Neural cell (in vitro differentiated cells): Measurements from ENCODE around the gene HUS1. TPM values are rescaled to one million over a fixed set of nuclear protein-coding genes. Genes with fewer than 3 reads are reported as not detected.

ENCODE experiments used
- H2AFZ ChIP-seq: fragments of 200-600, 300-800 bp; sonication (generic), shearing (Covaris generic); 2 replicates; pipeline ENCODE4 v1.6.0; 2014; ENCODE audit warnings: low read depth, mild to moderate bottlenecking, antibody characterized with exemption, low read length, moderate library complexity
- H3F3A ChIP-seq: fragments of 200-600 bp; shearing (Covaris generic); 2 replicates; pipeline ENCODE4 v1.6.1; 2016; ENCODE audit warnings: mild to moderate bottlenecking, moderate library complexity, mixed read lengths, antibody characterized with exemption, low read length; ENCODE audit not compliant: insufficient read depth, poor library complexity, severe bottlenecking
- H3K27ac ChIP-seq: fragments of 200-600, 300-800 bp; sonication (generic), shearing (Covaris generic); 2 replicates; pipeline ENCODE4 v1.5.1; 2014; ENCODE audit warnings: mild to moderate bottlenecking, low read length, moderate library complexity
- H3K27me3 ChIP-seq: fragments of 300-800, 200-600 bp; sonication (generic), shearing (Covaris generic); 2 replicates; pipeline ENCODE4 v1.6.0; 2014; ENCODE audit warnings: mild to moderate bottlenecking, low read depth, low read length, moderate library complexity; ENCODE audit not compliant: insufficient read depth
- H3K36me3 ChIP-seq: fragments of 300-800, 200-600 bp; sonication (generic), shearing (Covaris generic); 2 replicates; pipeline ENCODE4 v1.5.1; 2014; ENCODE audit warnings: mild to moderate bottlenecking, antibody characterized with exemption, low read length, moderate library complexity; ENCODE audit not compliant: insufficient read depth
- H3K4me2 ChIP-seq: fragments of 300-800, 200-600 bp; sonication (generic), shearing (Covaris generic); 2 replicates; pipeline ENCODE4 v1.6.0; 2014; ENCODE audit warnings: mild to moderate bottlenecking, low read length
- H3K4me3 ChIP-seq: fragments of 300-800, 200-600 bp; sonication (generic), shearing (Covaris generic); 2 replicates; pipeline ENCODE4 v1.5.1; 2014; ENCODE audit warnings: mild to moderate bottlenecking, low read length, moderate library complexity
- H3K79me2 ChIP-seq: fragments of 200-600 bp; shearing (Covaris generic); replicated peaks from 2 replicates; pipeline ENCODE4 v1.6.0; 2014; ENCODE audit warnings: mild to moderate bottlenecking, low read length, moderate library complexity; ENCODE audit not compliant: insufficient read depth
- H3K9ac ChIP-seq: fragments of 300-800, 200-600 bp; sonication (generic), shearing (Covaris generic); 2 replicates; pipeline ENCODE4 v1.6.1; 2016; ENCODE audit warnings: mild to moderate bottlenecking, low read length, mixed read lengths
- H3K9me2 ChIP-seq: fragments of 200-600 bp; shearing (Covaris generic); 2 replicates; pipeline ENCODE4 v1.6.1; 2016; ENCODE audit warnings: mild to moderate bottlenecking, low read length, mixed read lengths; ENCODE audit not compliant: insufficient read depth
- H3K9me3 ChIP-seq: fragments of 200-600, 300-800 bp; sonication (generic), shearing (Covaris generic); 2 replicates; pipeline ENCODE4 v1.6.1; 2016; ENCODE audit warnings: mild to moderate bottlenecking, mixed run types, low read length, moderate library complexity, mixed read lengths
- H4K20me1 ChIP-seq: fragments of 200-600 bp; shearing (Covaris generic); 2 replicates; pipeline ENCODE4 v1.6.1; 2016; ENCODE audit warnings: mild to moderate bottlenecking, mixed run types; ENCODE audit not compliant: insufficient read depth
- CTCF ChIP-seq: fragments of 450-650 bp; IDR thresholded peaks from 2 replicates; pipeline ENCODE4 v1.5.1; 2014; ENCODE audit warnings: antibody characterized with exemption, mild to moderate bottlenecking, moderate library complexity; ENCODE audit not compliant: poor library complexity, severe bottlenecking
- EP300 ChIP-seq: fragments of 450-650 bp; conservative IDR thresholded peaks from 2 replicates; pipeline ENCODE4 v1.6.1; 2014; ENCODE audit warnings: antibody characterized with exemption, mild to moderate bottlenecking, moderate library complexity; ENCODE audit not compliant: poor library complexity, severe bottlenecking
- EZH2 ChIP-seq: fragments of 200-600, 300-800 bp; shearing (Covaris generic), sonication (generic); IDR thresholded peaks from 2 replicates; pipeline ENCODE4 v1.6.1; 2014; ENCODE audit warnings: antibody characterized with exemption, low read length, borderline replicate concordance, mild to moderate bottlenecking; ENCODE audit not compliant: insufficient read depth, poor library complexity, severe bottlenecking
- MXI1 ChIP-seq: fragments of 450-650 bp; conservative IDR thresholded peaks from 2 replicates; pipeline ENCODE4 v1.6.1; 2014; ENCODE audit warnings: antibody characterized with exemption, mild to moderate bottlenecking; ENCODE audit not compliant: poor library complexity, severe bottlenecking
- POLR2AphosphoS5 ChIP-seq: IDR thresholded peaks from 2 replicates; pipeline ENCODE4 v1.6.1; 2012
- RAD21 ChIP-seq: fragments of 450-650 bp; conservative IDR thresholded peaks from 2 replicates; pipeline ENCODE4 v1.6.1; 2014; ENCODE audit warnings: antibody characterized with exemption, mild to moderate bottlenecking, moderate library complexity
- SMC3 ChIP-seq: fragments of 450-650 bp; conservative IDR thresholded peaks from 2 replicates; pipeline ENCODE4 v1.6.1; 2014; ENCODE audit warnings: antibody characterized with exemption, mild to moderate bottlenecking, moderate library complexity; ENCODE audit not compliant: poor library complexity
- TAF1 ChIP-seq: IDR thresholded peaks from 2 replicates; pipeline ENCODE4 v1.6.1; 2012; ENCODE audit warnings: low read depth
- polyA plus RNA-seq: library from polyadenylated mRNA; depleted of rRNA; stranded (reverse); fragments of >200 nt; gene quantifications from 2 replicates; pipeline ENCODE4 v1.2.3, GENCODE V29; 2014
- TF ChIP-seq, protein P1 (sequence below): IDR thresholded peaks from 2 replicates; pipeline ENCODE4 v1.6.1; 2012; ENCODE audit warnings: borderline replicate concordance

The HUS1 gene
- polyA plus RNA-seq, 1 donor from 2014 or later = 17.4 TPM

DNA sequence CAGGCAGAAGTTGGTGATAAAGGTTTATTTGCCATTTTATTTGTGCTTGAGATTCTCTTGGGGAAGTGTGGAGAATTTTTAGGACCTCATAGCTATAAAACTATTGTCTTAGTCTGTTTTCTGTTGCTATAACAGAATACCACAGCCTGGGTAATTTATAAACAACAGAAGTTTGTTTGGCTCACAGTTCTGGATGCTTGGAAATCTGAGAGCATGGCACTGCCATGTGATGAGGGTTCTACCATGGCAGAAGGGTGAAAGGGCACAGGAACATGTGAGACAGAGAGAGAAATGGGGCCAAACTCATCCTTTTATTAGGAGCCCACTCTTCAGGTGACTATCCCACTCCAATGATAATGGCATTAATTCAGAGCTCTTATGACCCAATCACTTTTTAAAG, 37.2 kb upstream of the HUS1 start:
- no peaks in the 10 kb centered on the region for H3K27me3 ChIP-seq
- no peak overlapping the region for H3K4me2 ChIP-seq
- no peak overlapping the region for H3K27ac ChIP-seq
- H3K9me3 ChIP-seq = no peaks in the 10 kb centered on the region
- H2AFZ ChIP-seq = no peak overlapping the region
- no peaks in the 10 kb centered on the region for H4K20me1 ChIP-seq
- H3K4me3 ChIP-seq = no peak overlapping the region
- no peak for TF ChIP-seq SMC3
- TF ChIP-seq MXI1 = no peak
- no peak for TF ChIP-seq RAD21
- no peak for TF ChIP-seq EZH2
- TF ChIP-seq, protein P1, sequence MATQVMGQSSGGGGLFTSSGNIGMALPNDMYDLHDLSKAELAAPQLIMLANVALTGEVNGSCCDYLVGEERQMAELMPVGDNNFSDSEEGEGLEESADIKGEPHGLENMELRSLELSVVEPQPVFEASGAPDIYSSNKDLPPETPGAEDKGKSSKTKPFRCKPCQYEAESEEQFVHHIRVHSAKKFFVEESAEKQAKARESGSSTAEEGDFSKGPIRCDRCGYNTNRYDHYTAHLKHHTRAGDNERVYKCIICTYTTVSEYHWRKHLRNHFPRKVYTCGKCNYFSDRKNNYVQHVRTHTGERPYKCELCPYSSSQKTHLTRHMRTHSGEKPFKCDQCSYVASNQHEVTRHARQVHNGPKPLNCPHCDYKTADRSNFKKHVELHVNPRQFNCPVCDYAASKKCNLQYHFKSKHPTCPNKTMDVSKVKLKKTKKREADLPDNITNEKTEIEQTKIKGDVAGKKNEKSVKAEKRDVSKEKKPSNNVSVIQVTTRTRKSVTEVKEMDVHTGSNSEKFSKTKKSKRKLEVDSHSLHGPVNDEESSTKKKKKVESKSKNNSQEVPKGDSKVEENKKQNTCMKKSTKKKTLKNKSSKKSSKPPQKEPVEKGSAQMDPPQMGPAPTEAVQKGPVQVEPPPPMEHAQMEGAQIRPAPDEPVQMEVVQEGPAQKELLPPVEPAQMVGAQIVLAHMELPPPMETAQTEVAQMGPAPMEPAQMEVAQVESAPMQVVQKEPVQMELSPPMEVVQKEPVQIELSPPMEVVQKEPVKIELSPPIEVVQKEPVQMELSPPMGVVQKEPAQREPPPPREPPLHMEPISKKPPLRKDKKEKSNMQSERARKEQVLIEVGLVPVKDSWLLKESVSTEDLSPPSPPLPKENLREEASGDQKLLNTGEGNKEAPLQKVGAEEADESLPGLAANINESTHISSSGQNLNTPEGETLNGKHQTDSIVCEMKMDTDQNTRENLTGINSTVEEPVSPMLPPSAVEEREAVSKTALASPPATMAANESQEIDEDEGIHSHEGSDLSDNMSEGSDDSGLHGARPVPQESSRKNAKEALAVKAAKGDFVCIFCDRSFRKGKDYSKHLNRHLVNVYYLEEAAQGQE = no peak
- TF ChIP-seq EP300 = no peak
- no peak for TF ChIP-seq TAF1
- TF ChIP-seq POLR2AphosphoS5 = no peak
- no peak for TF ChIP-seq CTCF
- H3F3A ChIP-seq = no peaks in the 10 kb centered on the region
- H3K36me3 ChIP-seq = no peaks in the 10 kb centered on the region
- H3K9me2 ChIP-seq = no peaks in the 10 kb centered on the region
- no peak overlapping the region for H3K9ac ChIP-seq
- H3K79me2 ChIP-seq = no peaks in the 10 kb centered on the region

DNA sequence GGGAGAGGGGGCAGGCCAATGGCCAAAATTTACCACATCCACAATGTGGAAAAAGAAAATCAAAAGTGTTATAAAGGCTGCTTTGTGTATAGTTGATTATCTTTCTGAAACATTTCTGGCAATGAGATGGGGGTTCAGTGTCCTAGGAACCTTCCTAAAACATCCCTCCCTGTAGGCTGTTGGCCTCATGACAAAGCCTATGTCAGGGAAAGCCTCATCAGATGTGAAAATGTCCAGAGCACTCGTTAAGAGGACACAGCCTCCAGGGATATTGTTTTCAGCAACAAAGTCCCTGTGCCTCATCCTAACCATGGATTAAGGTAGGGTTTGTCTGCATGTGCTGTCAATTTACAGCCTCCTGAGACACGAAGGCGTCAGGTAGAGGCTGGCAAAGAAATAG, 32.5 kb upstream of the HUS1 start:
- no peak overlapping the region for H3K4me2 ChIP-seq
- no peak overlapping the region for H3K4me3 ChIP-seq
- H3K9ac ChIP-seq = no peak overlapping the region
- H3F3A ChIP-seq = no peaks in the 10 kb centered on the region
- no peaks in the 10 kb centered on the region for H4K20me1 ChIP-seq
- no peaks in the 10 kb centered on the region for H3K27me3 ChIP-seq
- H3K9me3 ChIP-seq = no peaks in the 10 kb centered on the region
- H2AFZ ChIP-seq = no peak overlapping the region
- TF ChIP-seq, protein P1 = no peak
- no peak for TF ChIP-seq POLR2AphosphoS5
- TF ChIP-seq RAD21 = no peak
- no peak for TF ChIP-seq SMC3
- no peak for TF ChIP-seq EP300
- no peak for TF ChIP-seq EZH2
- no peak for TF ChIP-seq CTCF
- no peak for TF ChIP-seq MXI1
- no peak for TF ChIP-seq TAF1
- no peak overlapping the region for H3K27ac ChIP-seq
- H3K9me2 ChIP-seq = no peaks in the 10 kb centered on the region
- no peaks in the 10 kb centered on the region for H3K36me3 ChIP-seq
- no peaks in the 10 kb centered on the region for H3K79me2 ChIP-seq
